KMS-11 (cell line): ENCODE data around the gene NT5DC3.

ENCODE experiments used
- H2AFZ ChIP-seq: fragments of 200-600 bp; sonication (generic); 2 replicates; pipeline ENCODE4 v1.6.1; 2016; ENCODE audit warnings: antibody characterized with exemption, mixed run types, low read depth
- H3K27ac ChIP-seq: fragments of 200-600 bp; sonication (generic); 2 replicates; pipeline ENCODE4 v1.6.1; 2016; ENCODE audit warnings: mild to moderate bottlenecking, mixed run types
- H3K27me3 ChIP-seq: fragments of 200-600 bp; sonication (generic); 2 replicates; pipeline ENCODE4 v1.6.1; 2017; ENCODE audit warnings: mild to moderate bottlenecking, low read depth, mixed run types, moderate library complexity; ENCODE audit not compliant: insufficient read depth
- H3K36me3 ChIP-seq: fragments of 200-600 bp; sonication (generic); 2 replicates; pipeline ENCODE4 v1.6.1; 2017; ENCODE audit warnings: mild to moderate bottlenecking, mixed run types; ENCODE audit not compliant: insufficient read depth
- H3K4me1 ChIP-seq: fragments of 200-600 bp; sonication (generic); 2 replicates; pipeline ENCODE4 v1.6.1; 2016; ENCODE audit warnings: mild to moderate bottlenecking, low read depth, mixed run types; ENCODE audit not compliant: poor library complexity, severe bottlenecking
- H3K4me2 ChIP-seq: fragments of 200-600 bp; sonication (generic); 2 replicates; pipeline ENCODE4 v1.7.0; 2016; ENCODE audit warnings: mild to moderate bottlenecking, mixed run types
- H3K4me3 ChIP-seq: fragments of 200-600 bp; sonication (generic); IDR thresholded peaks from 2 replicates; pipeline ENCODE4 v1.6.1; 2017; ENCODE audit warnings: low read depth, low read length, mixed read lengths; ENCODE audit not compliant: insufficient read depth
- H3K79me2 ChIP-seq: fragments of 200-600 bp; sonication (generic); 2 replicates; pipeline ENCODE4 v1.6.1; 2016; ENCODE audit warnings: low read depth, mixed run types; ENCODE audit not compliant: insufficient read depth
- H3K9ac ChIP-seq: fragments of 200-600 bp; sonication (generic); 2 replicates; pipeline ENCODE4 v1.6.1; 2016; ENCODE audit warnings: mild to moderate bottlenecking, mixed run types
- H4K20me1 ChIP-seq: fragments of 200-600 bp; sonication (generic); 2 replicates; pipeline ENCODE4 v1.6.1; 2016; ENCODE audit warnings: mild to moderate bottlenecking, mixed run types; ENCODE audit not compliant: insufficient read depth
- CTCF ChIP-seq: fragments of 200-600 bp; sonication (generic); conservative IDR thresholded peaks from 2 replicates; pipeline ENCODE4 v1.6.1; 2017; ENCODE audit warnings: low read depth, mild to moderate bottlenecking, antibody characterized with exemption, low read length, moderate library complexity, mixed read lengths

NT5DC3 gene

GRCh38 chr12:103820361-103820760, 20.7 kb downstream of the NT5DC3 start:
- Histone ChIP-seq H3K27me3 (no peaks in the 10 kb centered on the region), H3K9ac (no peak overlapping the region), H3K4me1 (peaks cover 13% of the 10 kb centered on the region), H3K4me3 (no peak overlapping the region), H3K4me2 (no peak overlapping the region), H3K79me2 (no peaks in the 10 kb centered on the region; the same call in 1 of the 2 replicates), H4K20me1 (no peaks in the 10 kb centered on the region), H3K36me3 (no peaks in the 10 kb centered on the region), H2AFZ (no peak overlapping the region), H3K27ac (no peak overlapping the region)
- TF ChIP-seq CTCF = no peak

GRCh38 chr12:103819892-103820291, 21.1 kb downstream of the NT5DC3 start:
- Histone ChIP-seq H3K27me3 (no peaks in the 10 kb centered on the region), H3K9ac (no peak overlapping the region), H3K27ac (no peak overlapping the region), H3K36me3 (no peaks in the 10 kb centered on the region), H3K4me2 (no peak overlapping the region), H4K20me1 (no peaks in the 10 kb centered on the region), H3K79me2 (no peaks in the 10 kb centered on the region), H2AFZ (no peak overlapping the region), H3K4me1 (peaks cover 13% of the 10 kb centered on the region), H3K4me3 (no peak overlapping the region)
- TF ChIP-seq CTCF = no peak

GRCh38 chr12:103819312-103819711, 21.7 kb downstream of the NT5DC3 start:
- Histone ChIP-seq H3K9ac (no peak overlapping the region), H3K27me3 (no peaks in the 10 kb centered on the region), H3K4me1 (peaks cover 13% of the 10 kb centered on the region), H3K4me2 (no peak overlapping the region), H2AFZ (no peak overlapping the region), H4K20me1 (no peaks in the 10 kb centered on the region), H3K27ac (no peak overlapping the region), H3K79me2 (no peaks in the 10 kb centered on the region), H3K4me3 (no peak overlapping the region), H3K36me3 (no peaks in the 10 kb centered on the region)
- TF ChIP-seq CTCF = no peak

- H3K79me2 ChIP-seq = no peaks in the 10 kb centered on the region
- H3K4me2 ChIP-seq = no peak overlapping the region
- H3K4me3 ChIP-seq = no peak overlapping the region
- no peaks in the 10 kb centered on the region for H3K36me3 ChIP-seq
- no peaks in the 10 kb centered on the region for H4K20me1 ChIP-seq
- H3K4me1 ChIP-seq = peaks cover 13% of the 10 kb centered on the region
- H2AFZ ChIP-seq = no peak overlapping the region
- no peak overlapping the region for H3K9ac ChIP-seq
- H3K27me3 ChIP-seq = no peaks in the 10 kb centered on the region
- no peak overlapping the region for H3K27ac ChIP-seq
- no peak for TF ChIP-seq CTCF
Observed at GRCh38 chr12:103817791-103818190, 23.2 kb downstream of the NT5DC3 start.

GRCh38 chr12:103816663-103817062, 24.4 kb downstream of the NT5DC3 start:
- H3K4me3 ChIP-seq = no peak overlapping the region
- H3K36me3 ChIP-seq = no peaks in the 10 kb centered on the region
- no peak for TF ChIP-seq CTCF
- H3K27me3 ChIP-seq = no peaks in the 10 kb centered on the region
- H3K79me2 ChIP-seq = no peaks in the 10 kb centered on the region
- no peak overlapping the region for H3K27ac ChIP-seq
- H3K4me1 ChIP-seq = peaks cover 13% of the 10 kb centered on the region
- H2AFZ ChIP-seq = no peak overlapping the region
- H4K20me1 ChIP-seq = no peaks in the 10 kb centered on the region
- no peak overlapping the region for H3K9ac ChIP-seq
- no peak overlapping the region for H3K4me2 ChIP-seq
